ENCODE data around the gene PLEKHA5.
A peak's percentile ranks its signal among the peaks of the same experiment; 100 is the strongest.
"Not testable (repeated sequence)": the region's sequence is repeated elsewhere in the genome, so short reads cannot be mapped to it uniquely, and the experiment has no call there.

Gene PLEKHA5

GRCh38 chr12:19284658-19285057 lies 155.1 kb downstream of the PLEKHA5 start:
- DNase-seq: no peak

DNA sequence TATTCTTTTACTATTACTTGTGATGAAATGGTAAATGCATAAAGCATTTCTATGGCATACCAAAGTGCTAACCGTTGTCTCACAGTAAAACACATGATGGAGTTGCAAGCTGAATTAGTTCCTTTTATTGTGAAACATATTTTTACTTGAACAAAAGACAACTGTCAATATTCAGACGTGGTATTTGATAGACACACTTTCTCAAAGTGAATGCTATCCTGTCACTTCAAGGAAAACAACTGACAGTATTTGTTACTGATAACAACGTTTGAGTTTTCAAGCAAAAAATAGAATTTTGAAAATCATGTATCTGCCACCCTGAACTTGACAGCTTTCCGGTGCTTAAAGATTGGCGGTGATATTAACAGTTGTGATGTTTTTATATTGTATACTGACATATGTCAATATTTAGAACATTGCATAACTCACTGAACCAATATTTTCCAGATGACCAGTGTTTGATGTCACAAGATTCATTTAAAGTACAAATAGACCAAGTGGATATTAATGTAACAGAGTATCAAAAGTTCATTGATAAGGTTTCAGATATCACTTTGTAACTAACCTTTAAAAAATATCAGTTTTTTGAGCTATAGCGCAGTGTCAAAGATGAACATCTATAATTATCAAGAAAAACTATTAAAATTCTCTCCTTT lies 156.4 kb downstream of the PLEKHA5 start:
- no peak for DNase-seq

DNA sequence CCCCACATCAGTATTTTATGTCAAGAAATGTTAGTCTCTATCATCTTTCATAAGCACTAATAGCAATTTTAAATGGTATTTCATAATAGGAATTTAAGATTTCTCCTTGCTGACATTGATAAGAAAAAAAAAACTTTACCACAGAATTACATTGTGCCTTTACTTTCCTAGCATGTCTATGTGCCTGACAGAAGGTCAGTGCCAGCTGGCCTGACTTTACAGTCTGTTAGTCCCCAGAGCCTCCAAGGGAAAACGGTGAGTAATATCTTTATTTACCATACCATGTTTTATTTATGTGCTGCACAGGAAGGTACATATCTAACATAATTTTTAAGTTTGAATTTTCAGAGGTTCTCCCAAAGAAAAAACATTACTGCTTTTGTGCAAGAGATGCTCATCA lies 157.8 kb downstream of the PLEKHA5 start:
- no peak for DNase-seq

DNA sequence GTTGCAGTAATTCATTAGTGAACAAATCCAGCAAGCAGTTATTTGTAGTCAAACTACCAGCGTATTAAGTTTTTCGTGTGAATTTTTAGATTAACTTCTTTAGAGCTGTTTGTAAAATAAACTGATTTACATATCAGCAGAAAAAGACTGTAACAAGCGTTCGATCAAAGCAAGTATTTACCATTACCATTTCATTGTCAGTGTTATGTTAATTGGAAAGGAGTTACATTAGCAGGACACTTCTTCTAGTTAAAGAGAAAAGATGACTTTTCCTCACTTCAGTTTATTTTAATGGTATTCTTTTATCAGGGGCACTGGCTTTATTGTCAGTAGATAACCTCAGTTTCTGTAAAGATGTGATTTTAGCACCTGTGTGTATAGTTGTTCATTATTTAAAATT lies 158.6 kb downstream of the PLEKHA5 start:
- DNase-seq: no peak

DNA sequence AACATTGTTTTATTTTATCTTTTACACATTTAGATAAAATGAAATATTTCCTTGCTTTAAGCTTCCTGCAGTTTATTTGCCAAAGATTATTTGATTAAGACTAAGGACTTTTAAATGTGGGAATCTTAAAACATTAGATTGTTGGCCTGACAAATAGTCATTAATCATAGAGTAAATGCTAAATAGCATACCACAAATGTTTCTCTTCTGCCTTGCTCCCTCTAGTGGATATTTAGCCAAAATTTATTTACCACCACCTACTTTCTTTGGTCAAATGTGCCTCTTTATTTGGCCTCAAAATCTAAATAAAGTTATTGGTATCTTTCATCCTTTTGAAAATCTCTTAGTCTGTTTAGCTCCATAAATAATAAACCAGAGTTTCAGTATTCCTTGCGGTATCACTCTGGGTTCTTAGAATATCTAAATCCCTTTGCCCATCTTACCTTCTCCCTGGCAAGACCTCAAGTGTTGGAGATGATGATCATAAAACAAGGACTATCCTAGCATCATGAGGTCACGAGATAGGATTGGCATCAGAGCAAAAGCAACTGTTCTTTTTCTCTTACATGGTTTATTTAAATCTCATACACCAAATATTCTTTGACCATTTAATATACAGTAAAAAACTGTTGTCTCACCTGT lies 159.2 kb downstream of the PLEKHA5 start:
- DNase-seq: no peak

- DNase-seq: peak in 1 of 14 donors; percentile 4
Observed at GRCh38 chr12:19298836-19299605, 169.5 kb downstream of the PLEKHA5 start.

GRCh38 chr12:19299765-19300164 lies 170.2 kb downstream of the PLEKHA5 start:
- no peak for DNase-seq

- no peak for DNase-seq
Observed at GRCh38 chr12:19301223-19301622, 171.7 kb downstream of the PLEKHA5 start.

DNA sequence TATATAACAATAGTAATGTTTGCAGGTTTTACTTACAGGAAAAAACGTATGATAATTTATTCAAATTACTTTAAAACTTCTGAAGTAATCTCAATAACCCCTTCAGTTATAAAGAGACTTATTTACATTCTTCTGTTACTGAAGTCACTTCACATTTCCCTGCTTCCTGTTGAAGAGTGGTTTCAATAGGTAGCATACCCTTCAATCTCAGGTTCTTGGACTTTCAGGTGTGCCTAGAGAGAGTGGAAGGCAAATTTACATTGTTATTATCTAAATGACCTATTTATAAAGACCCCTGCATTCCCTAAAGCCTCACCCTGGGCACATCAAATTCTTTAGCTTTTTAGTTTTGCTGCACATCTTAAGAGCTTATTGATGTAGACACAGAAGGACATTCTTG lies 172.2 kb downstream of the PLEKHA5 start:
- no peak for DNase-seq

DNA sequence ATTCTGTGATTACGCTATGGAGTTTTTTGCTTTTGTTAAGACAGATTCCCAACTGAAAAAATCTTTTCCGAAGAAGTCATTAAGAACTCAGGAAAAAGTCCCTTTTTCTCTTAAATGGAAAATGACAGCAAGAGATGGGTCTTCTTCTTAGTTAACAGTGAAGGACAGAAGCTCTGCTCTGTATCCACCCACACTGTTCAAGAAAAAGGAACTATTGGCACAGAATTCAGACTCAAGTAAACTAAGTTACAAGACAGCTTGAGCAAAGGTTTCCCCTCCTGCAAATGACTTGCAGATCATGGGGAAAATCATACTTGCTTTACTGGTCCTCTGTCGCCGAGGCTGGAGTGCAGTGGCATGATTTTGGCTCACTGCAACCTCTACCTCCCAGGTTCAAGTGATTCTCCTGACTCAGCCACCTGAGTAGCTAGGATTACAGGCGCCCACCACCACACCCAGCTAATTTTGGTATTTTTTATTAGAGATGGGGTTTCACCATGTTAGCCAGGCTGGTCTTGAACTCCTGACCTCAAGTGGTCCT lies 172.6 kb downstream of the PLEKHA5 start:
- no peak for DNase-seq

GRCh38 chr12:19303496-19303895 lies 174.0 kb downstream of the PLEKHA5 start:
- DNase-seq: no peak

GRCh38 chr12:19304149-19304750 lies 174.7 kb downstream of the PLEKHA5 start:
- DNase-seq: no peak

- not testable (repeated sequence) for DNase-seq
Observed at GRCh38 chr12:19305621-19306020, 176.1 kb downstream of the PLEKHA5 start.

- DNase-seq: no peak
Observed at GRCh38 chr12:19306366-19306765, 176.8 kb downstream of the PLEKHA5 start.

DNA sequence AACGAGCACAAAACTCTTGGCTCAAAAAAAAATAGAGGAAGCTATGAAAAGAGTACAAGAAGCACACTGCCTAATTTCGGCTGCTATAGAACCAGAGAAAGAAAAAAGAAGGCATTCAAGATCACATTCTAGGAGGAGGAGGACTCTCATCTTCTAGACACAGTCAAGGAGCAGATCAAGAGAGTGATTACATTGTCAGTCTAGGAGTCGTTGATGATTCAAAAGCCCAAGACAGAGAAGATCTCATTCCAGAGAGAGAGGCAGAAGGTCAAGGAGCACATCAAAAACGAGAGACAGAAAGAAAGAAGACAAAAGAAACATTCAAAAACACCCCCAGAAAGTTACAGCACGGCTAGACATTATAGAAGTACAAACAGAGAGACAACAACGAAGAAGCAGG lies 177.9 kb downstream of the PLEKHA5 start:
- no peak for DNase-seq

DNA sequence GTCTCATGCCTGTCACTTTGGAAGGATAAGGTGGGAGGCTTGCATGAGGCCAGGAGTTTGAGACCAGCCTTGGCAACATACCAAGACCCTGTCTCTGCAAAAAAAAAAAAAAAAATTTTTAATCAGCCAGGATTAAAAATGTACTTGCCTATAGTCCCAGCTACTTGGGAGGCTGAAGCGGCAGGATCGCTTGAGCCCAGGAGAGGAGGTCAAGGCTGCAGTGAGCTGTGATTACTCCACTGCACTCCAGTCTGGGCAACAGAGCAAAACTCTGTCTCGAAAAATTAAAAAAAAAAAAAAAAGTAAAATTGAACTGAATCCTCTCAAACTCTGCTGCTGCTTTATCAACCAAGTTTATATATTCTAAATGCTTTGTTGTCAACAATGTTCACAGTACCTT lies 181.6 kb downstream of the PLEKHA5 start:
- no peak for DNase-seq

DNA sequence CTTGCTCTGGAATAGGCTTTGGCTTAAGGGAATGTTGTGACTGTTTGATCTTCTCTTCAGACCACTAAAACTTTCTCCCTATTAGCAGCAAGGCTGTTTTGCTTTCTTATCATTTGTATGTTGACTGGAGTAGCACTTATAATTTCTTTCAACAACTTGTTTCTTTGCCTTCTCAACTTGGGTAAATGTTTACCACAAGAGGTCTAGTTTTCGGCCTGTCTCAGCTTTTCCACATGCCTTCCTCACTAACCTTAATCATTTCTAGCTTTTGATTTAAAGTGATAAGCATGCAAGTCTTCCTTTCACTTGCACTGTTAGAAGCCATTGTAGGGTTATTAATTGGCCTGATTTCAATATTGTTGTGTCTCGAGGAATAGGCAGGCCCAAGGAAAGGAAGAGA lies 183.1 kb downstream of the PLEKHA5 start:
- no peak for DNase-seq

- no peak for DNase-seq
Observed at GRCh38 chr12:19316425-19316824, 186.9 kb downstream of the PLEKHA5 start.

DNA sequence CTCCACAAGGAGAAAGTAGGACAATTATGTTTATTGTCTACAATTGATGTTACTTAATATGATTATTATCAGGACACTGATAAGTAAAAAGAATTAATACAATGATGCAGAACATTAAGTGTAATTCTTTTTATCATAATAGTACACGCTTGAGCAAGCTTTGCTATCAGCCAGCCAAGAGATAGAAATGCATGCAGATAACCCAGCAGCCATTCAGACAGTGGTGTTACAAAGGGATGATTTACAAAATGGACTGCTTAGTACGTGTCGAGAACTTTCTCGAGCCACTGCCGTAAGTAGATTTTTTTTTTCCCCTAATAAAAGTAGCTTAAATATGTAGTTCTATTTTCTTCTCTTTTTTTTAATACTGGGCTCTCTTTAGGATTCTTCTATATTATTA lies 192.8 kb downstream of the PLEKHA5 start:
- DNase-seq: no peak

DNA sequence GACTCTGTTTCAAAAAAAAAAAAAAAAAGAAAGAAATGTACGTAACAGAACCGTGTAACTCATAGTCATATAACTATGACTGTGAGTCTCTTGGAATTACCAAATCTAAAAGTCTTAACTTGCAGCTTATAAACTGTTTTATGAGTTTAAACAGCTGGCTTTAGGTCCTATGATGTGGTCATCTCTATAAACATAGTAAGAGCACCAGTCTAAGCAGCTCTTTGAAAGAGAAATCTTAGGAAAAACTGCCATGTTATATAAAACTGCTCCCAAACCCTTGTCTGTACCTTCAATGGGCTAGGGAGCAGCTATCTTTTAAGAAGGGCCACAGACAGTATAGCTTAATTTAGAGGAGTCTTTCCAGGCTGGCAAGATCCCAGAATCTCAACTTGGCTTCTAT lies 194.3 kb downstream of the PLEKHA5 start:
- DNase-seq: no peak

GRCh38 chr12:19326102-19326501 lies 196.6 kb downstream of the PLEKHA5 start:
- no peak for DNase-seq

DNA sequence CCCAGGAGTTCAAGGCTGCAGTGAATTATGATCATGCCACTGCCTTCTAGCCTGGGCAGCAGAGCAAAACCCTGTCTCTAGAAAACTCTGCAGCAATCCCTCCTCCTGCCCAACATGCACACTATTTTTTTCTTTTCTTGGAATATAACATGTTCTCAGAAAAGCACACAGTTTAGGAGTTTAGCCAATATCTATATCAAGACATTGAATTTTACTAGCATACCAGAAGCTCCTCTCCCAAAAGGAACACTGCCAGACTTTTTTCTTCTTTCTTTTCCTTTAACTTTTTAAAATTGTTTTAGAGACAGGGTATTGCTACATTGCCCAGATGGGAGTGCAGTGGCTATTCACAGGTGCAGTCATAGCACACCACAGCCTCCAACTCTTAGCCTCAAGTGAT lies 202.7 kb downstream of the PLEKHA5 start:
- no peak for DNase-seq

GRCh38 chr12:19338405-19338804 lies 208.9 kb downstream of the PLEKHA5 start:
- no peak for DNase-seq
